Smooth muscle cell (in vitro differentiated cells): ENCODE results near the gene NR3C1. TPM values are rescaled to one million over a fixed set of nuclear protein-coding genes. Genes with fewer than 3 reads are reported as not detected.
A peak's percentile ranks its signal among the peaks of the same experiment; 100 is the strongest.

Experiments
- DNase-seq: peaks from one replicate; lab custom pipeline; 2025; ENCODE audit not compliant: unreplicated experiment; lab: John Stamatoyannopoulos, UW
- H2AFZ ChIP-seq: fragments of 200-600 bp; sonication (generic); 2 replicates; pipeline ENCODE4 v1.6.0; 2016; ENCODE audit warnings: antibody characterized with exemption, low read depth, mild to moderate bottlenecking
- H3F3A ChIP-seq: fragments of 200-600 bp; sonication (generic); 2 replicates; pipeline ENCODE4 v1.6.0; 2017; ENCODE audit warnings: antibody characterized with exemption, low read depth
- H3K27ac ChIP-seq: fragments of 200-600 bp; sonication (generic); 2 replicates; pipeline ENCODE4 v1.5.1; 2016; ENCODE audit warnings: low read depth, mild to moderate bottlenecking
- H3K27me3 ChIP-seq: fragments of 200-600 bp; sonication (generic); 2 replicates; pipeline ENCODE4 v1.6.1; 2016; ENCODE audit warnings: low read depth, mild to moderate bottlenecking
- H3K36me3 ChIP-seq: fragments of 200-600 bp; sonication (generic); 2 replicates; pipeline ENCODE4 v1.5.1; 2016; ENCODE audit warnings: low read depth
- H3K4me1 ChIP-seq: fragments of 200-600 bp; sonication (generic); 2 replicates; pipeline ENCODE4 v1.5.1; 2016; ENCODE audit warnings: low read depth
- H3K4me2 ChIP-seq: fragments of 200-600 bp; sonication (generic); 2 replicates; pipeline ENCODE4 v1.6.0; 2016; ENCODE audit warnings: mild to moderate bottlenecking
- H3K4me3 ChIP-seq: fragments of 200-600 bp; sonication (generic); 2 replicates; pipeline ENCODE4 v1.5.1; 2016; ENCODE audit warnings: mild to moderate bottlenecking
- H3K79me2 ChIP-seq: fragments of 200-600 bp; sonication (generic); 2 replicates; pipeline ENCODE4 v1.6.0; 2016; ENCODE audit warnings: low read depth, mild to moderate bottlenecking
- H3K9ac ChIP-seq: fragments of 200-600 bp; sonication (generic); 2 replicates; pipeline ENCODE4 v1.6.0; 2016; ENCODE audit warnings: low read depth
- H3K9me3 ChIP-seq: fragments of 200-600 bp; sonication (generic); replicated peaks from 2 replicates; pipeline ENCODE4 v1.5.1; 2016; ENCODE audit warnings: low read depth
- H4K20me1 ChIP-seq: fragments of 200-600 bp; sonication (generic); 2 replicates; pipeline ENCODE4 v1.6.0; 2016; ENCODE audit warnings: low read depth
- CTCF ChIP-seq: fragments of 200-600 bp; sonication (generic); IDR thresholded peaks from 2 replicates; pipeline ENCODE4 v1.5.1; 2017; ENCODE audit warnings: borderline replicate concordance, mild to moderate bottlenecking, antibody characterized with exemption; ENCODE audit not compliant: insufficient read depth, poor library complexity, severe bottlenecking
- WGBS: methylation state at CpG from one replicate; pipeline ENCODE4 v1.1.7; 2016; ENCODE audit warnings: low lambda C conversion rate; 5-methylcytosine and 5-hydroxymethylcytosine counted together
- polyA plus RNA-seq: library from polyadenylated mRNA; unstranded; fragments of >200 nt; fragmentation: Nextera tagmentation; extraction: Ambion mirVana; gene quantifications from 2 replicates; pipeline ENCODE4 v1.2.1, GENCODE V29; 2016
- total RNA-seq: library from RNA; depleted of rRNA; stranded (reverse); fragments of >200 nt; gene quantifications from 2 replicates; pipeline ENCODE4 v1.2.3, GENCODE V29; 2014

NR3C1 gene
- total and polyA plus RNA-seq, 2 experiments from 2014 or later: 76.5 to 101 TPM

GRCh38 chr5:143312822-143313221, 90.7 kb downstream of the NR3C1 start:
- H3K4me1 ChIP-seq: peaks cover 28% of the 10 kb centered on the region
- H3K27ac ChIP-seq: peak overlapping the region; percentile 98
- TF ChIP-seq CTCF: no peak
- H2AFZ ChIP-seq: no peak overlapping the region
- H3K4me2 ChIP-seq: peak overlapping the region; percentile 68
- H4K20me1 ChIP-seq: no peaks in the 10 kb centered on the region
- DNase-seq: no peak
- H3K9me3 ChIP-seq: no peaks in the 10 kb centered on the region
- 98% methylated on average over 2 of the region's 2 CpGs for WGBS
- peak overlapping the region; percentile 85 for H3K9ac ChIP-seq
- peaks cover 17% of the 10 kb centered on the region for H3K36me3 ChIP-seq
- H3K4me3 ChIP-seq: no peak overlapping the region
- H3F3A ChIP-seq: peaks cover 19% of the 10 kb centered on the region
- no peaks in the 10 kb centered on the region for H3K27me3 ChIP-seq
- peaks cover 61% of the 10 kb centered on the region for H3K79me2 ChIP-seq

DNA sequence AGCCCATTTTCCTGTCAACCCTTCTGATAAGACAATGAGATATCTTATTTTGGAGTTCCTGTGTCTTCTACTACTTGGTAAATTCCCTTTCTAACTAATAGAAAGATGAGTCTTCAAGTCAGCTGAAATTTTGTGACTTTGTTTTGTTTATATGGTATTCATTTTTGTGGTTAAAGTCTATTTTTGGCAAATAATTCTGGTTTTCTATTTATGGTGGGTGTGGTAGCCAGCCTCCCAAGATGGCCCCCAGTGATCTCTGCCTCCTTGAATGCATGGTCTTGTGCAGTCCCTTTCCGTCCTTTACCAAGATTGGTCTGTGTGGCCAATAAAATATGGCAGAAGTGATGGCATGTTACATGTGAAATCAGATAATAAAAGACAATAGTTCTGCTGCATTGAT, 91.5 kb downstream of the NR3C1 start:
- TF ChIP-seq CTCF: no peak
- Histone ChIP-seq H3K4me2 (no peak overlapping the region), H3K4me1 (peaks cover 28% of the 10 kb centered on the region), H3K36me3 (peaks cover 22% of the 10 kb centered on the region), H3K27me3 (no peaks in the 10 kb centered on the region), H3K9ac (no peak overlapping the region), H3F3A (peaks cover 19% of the 10 kb centered on the region), H3K4me3 (no peak overlapping the region), H2AFZ (no peak overlapping the region), H3K9me3 (no peaks in the 10 kb centered on the region), H4K20me1 (no peaks in the 10 kb centered on the region), H3K79me2 (peaks cover 59% of the 10 kb centered on the region), H3K27ac (peak overlapping the region; percentile 98)
- DNase-seq: no peak
- WGBS: 84% methylated on average over 1 of the region's 1 CpG

- TF ChIP-seq CTCF: no peak
- DNase-seq: no peak
- peaks cover 23% of the 10 kb centered on the region for H3K36me3 ChIP-seq
- H3K4me1 ChIP-seq: peaks cover 28% of the 10 kb centered on the region
- no peaks in the 10 kb centered on the region for H3K9me3 ChIP-seq
- no peak overlapping the region for H3K4me2 ChIP-seq
- H3K27ac ChIP-seq: peak overlapping the region; percentile 98
- H3K79me2 ChIP-seq: peaks cover 56% of the 10 kb centered on the region
- no peak overlapping the region for H3K9ac ChIP-seq
- H3K27me3 ChIP-seq: no peaks in the 10 kb centered on the region
- no peak overlapping the region for H2AFZ ChIP-seq
- WGBS: 69% methylated on average over 5 of the region's 5 CpGs
- no peaks in the 10 kb centered on the region for H4K20me1 ChIP-seq
- H3K4me3 ChIP-seq: no peak overlapping the region
- H3F3A ChIP-seq: peaks cover 19% of the 10 kb centered on the region
Observed at GRCh38 chr5:143311428-143311827, 92.1 kb downstream of the NR3C1 start.

GRCh38 chr5:143309661-143310431, 93.6 kb downstream of the NR3C1 start:
- H3K27me3 ChIP-seq: no peaks in the 10 kb centered on the region
- DNase-seq: no peak
- H3K9me3 ChIP-seq: no peaks in the 10 kb centered on the region
- 90% methylated on average over 7 of the region's 7 CpGs for WGBS
- H3K4me1 ChIP-seq: peaks cover 15% of the 10 kb centered on the region
- H2AFZ ChIP-seq: no peak overlapping the region
- no peak overlapping the region for H3K4me2 ChIP-seq
- H3K4me3 ChIP-seq: no peak overlapping the region
- H4K20me1 ChIP-seq: no peaks in the 10 kb centered on the region
- no peak overlapping the region for H3K9ac ChIP-seq
- peaks cover 13% of the 10 kb centered on the region for H3F3A ChIP-seq
- no peak for TF ChIP-seq CTCF
- H3K36me3 ChIP-seq: peaks cover 37% of the 10 kb centered on the region
- H3K27ac ChIP-seq: peak overlapping the region; percentile 31
- H3K79me2 ChIP-seq: peaks cover 65% of the 10 kb centered on the region
